Heart left ventricle (tissue), 13 donors: Measurements from ENCODE around the gene PSEN2.

Source experiments
- POLR2A ChIP-seq, 2 donors: fragments of 450-650 bp; IDR thresholded peaks; one replicate each; pipeline ENCODE4 v1.6.1; 2017; ENCODE audit warnings: antibody characterized with exemption in 2 of 2, mild to moderate bottlenecking in 2 of 2, moderate library complexity in 2 of 2
- TF ChIP-seq, protein P1 (sequence below), 12 donors: fragments of 200-600 bp; sonication (generic) in 4 of 12; IDR thresholded peaks; one replicate each; pipeline versions ENCODE4 v1.5.0 to v1.8.0; 2018 to 2022; ENCODE audit warnings: antibody characterized with exemption in 12 of 12, mild to moderate bottlenecking in 5 of 12
- donor health status: ischemic (EF 13 %, LVEDD 7.1; RV severe dilation, severe dysfunction).
- donor health status: DM: no; HTN: yes; CAD: no.
- donor health status: DM: no; HTN: no; CAD: no.
- donor health status: ischemic (EF 25% LVEDD 6.9; RV normal size, moderate dysfunction).
- donor health status: ischemic (EF 25% LVEDD 5.7; RV mildly dilated, moderate dysfunction).
- donor health status: ischemic (EF 35%, LVEDD 5.7; RV mildly dilated, moderate dysfunction).
- donor health status: nonischemic (EF 11% LVEDD 7.7; RV severe dilation, severe dysfunction).
- donor health status: DM: yes; HTN: yes; CAD: no.
- donor health status: PGD.
- donor health status: ischemic (EF 29% LVEDD 5.4; RV normal size, mild dysfunction).
- donor health status: nonischemic (EF 23%, LVEDD 6.1; RV moderate dilation, normal function).

- TF ChIP-seq, protein P1, sequence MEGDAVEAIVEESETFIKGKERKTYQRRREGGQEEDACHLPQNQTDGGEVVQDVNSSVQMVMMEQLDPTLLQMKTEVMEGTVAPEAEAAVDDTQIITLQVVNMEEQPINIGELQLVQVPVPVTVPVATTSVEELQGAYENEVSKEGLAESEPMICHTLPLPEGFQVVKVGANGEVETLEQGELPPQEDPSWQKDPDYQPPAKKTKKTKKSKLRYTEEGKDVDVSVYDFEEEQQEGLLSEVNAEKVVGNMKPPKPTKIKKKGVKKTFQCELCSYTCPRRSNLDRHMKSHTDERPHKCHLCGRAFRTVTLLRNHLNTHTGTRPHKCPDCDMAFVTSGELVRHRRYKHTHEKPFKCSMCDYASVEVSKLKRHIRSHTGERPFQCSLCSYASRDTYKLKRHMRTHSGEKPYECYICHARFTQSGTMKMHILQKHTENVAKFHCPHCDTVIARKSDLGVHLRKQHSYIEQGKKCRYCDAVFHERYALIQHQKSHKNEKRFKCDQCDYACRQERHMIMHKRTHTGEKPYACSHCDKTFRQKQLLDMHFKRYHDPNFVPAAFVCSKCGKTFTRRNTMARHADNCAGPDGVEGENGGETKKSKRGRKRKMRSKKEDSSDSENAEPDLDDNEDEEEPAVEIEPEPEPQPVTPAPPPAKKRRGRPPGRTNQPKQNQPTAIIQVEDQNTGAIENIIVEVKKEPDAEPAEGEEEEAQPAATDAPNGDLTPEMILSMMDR (IDR thresholded peaks at IDR 0.05), result no peak
- no peak for TF ChIP-seq POLR2A (IDR thresholded peaks at IDR 0.05)
Measured at GRCh38 chr1:226872437-226872836, 2.0 kb downstream of the PSEN2 start.
